Uterus (tissue), 2 donors: ENCODE results near the gene RAB3C.

ENCODE experiments used
- CTCF ChIP-seq, 4 experiments: fragments of 200-600 bp in 2 of 4; fragments of 450-650 bp in 2 of 4; sonication (generic) in 2 of 4; IDR thresholded peaks; one replicate each; pipeline ENCODE4 v1.5.1; 2016 to 2019; ENCODE audit warnings: antibody characterized with exemption in 4 of 4, mild to moderate bottlenecking in 2 of 4, moderate library complexity in 1 of 4
- POLR2A ChIP-seq, 2 donors: fragments of 450-650 bp; IDR thresholded peaks; one replicate each; pipeline ENCODE4 v1.6.1; 2016; ENCODE audit warnings: antibody characterized with exemption in 2 of 2, mild to moderate bottlenecking in 1 of 2, moderate library complexity in 1 of 2

- no peak for TF ChIP-seq CTCF (IDR thresholded peaks at IDR 0.05)
- no peak for TF ChIP-seq POLR2A (IDR thresholded peaks at IDR 0.05)
These were observed 176.9 kb downstream of the RAB3C start for GRCh38 chr5:58759745-58760144.
